H4 (cell line): Measurements from ENCODE around the gene NDUFA13. TPM values are rescaled to one million over a fixed set of nuclear protein-coding genes. Genes with fewer than 3 reads are reported as not detected.
A peak's percentile ranks its signal among the peaks of the same experiment; 100 is the strongest.
"Not testable (repeated sequence)": the region's sequence is repeated elsewhere in the genome, so short reads cannot be mapped to it uniquely, and the experiment has no call there.

Experiments
- DNase-seq: peaks from one replicate; pipeline ENCODE4 v3.0.0-alpha.2; 2015; ENCODE audit warnings: low spot score
- total RNA-seq: library from RNA; depleted of rRNA; stranded (reverse); fragments of >200 nt; shearing (Covaris generic); gene quantifications from 2 replicates; pipeline ENCODE4 v1.2.3, GENCODE V29; 2014; rRNA removed

The NDUFA13 gene
- 76.8 and 89.2 TPM in 2 replicates for total RNA-seq

DNA sequence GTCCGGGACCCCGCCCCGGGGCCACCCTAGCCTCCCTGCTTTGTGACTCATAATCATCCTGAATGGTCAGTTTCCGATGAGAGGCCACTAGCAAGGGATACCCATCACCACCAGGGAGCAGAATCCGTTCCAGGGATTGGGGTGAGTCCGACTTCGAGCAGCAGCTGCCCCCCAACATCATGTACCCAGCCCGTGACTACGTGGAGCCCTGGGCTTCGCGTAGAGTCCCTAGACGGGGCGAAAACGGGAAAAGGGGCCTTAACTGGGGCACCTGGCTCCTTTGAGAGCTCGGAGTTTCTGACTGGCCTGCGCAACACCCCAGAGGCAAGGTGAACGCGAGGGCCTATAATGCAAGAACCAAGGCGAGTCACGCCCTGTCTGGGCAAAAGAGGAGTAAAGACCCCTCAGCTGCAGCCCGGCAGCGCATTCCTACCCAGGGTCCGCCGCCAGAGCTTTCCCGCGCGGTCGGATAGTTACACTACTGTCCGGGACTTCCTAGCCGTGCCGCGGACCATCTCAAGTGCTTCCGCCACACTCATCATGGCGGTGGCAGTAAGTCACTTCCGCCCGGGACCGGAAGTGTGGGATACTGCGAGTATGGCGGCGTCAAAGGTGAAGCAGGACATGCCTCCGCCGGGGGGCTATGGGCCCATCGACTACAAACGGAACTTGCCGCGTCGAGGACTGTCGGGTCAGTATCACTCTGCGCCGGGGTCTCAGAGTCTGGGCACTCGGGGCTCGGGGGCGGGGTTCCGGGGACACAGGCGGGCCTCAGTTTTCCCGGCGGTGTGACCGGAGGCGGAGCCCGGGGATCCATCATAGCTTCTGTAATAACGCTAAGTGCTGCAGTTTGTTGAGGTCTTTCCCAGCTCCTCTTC is at the start of gene NDUFA13:
TSS of gene NDUFA13 (plus strand) at position 584 of the 878 bp plus-strand sequence. CDS start at position 598, 14 bp downstream.
- peak; percentile 89 for DNase-seq

DNA sequence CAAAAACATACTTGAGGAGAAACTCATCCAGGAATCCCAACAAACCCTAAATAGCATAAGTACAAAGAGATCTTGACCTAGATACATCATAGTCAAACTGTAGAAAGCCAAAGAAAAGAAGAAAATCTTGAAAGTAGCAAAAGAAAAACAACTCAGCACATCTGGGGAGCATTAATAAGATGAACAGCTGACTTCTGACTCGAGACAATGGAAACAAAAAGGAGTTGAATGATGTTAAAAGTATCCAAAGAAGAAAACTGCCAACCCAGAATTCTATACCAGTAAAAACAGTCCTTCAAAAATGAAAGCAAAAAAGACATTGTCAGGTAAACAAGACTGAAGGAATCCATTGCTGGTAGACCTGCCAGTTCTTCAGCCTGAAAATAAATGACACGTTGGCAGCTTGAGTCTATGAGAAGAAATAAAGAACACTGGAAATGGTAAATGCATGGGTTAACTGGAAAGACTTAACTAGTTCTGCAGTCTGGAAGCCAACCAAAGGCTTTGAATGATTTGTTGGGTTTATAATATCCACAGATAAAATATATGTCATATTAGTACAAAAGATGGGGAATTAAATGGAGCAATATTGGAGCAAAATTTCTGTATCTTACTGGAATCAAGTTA is 47.5 kb upstream of the NDUFA13 start:
- DNase-seq = no peak

DNA sequence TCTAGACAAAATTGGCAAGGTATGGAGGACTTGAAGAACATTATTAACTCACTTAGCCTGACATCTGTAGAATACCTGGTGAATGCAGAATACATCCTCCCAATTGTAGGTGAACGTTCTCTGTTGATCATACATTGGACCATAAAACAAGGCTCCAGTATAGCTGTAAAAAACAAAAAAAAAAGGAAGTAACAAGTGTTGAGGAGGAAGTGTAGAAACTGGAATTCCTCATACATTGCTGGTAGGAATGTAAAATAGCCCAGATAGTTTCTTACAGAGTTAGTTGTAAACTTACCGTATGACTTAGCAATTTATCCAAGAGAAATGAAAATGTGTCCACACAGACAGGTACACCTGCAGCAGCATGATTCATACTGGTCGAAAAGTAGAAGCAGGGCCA is 45.4 kb upstream of the NDUFA13 start:
- no peak for DNase-seq

DNA sequence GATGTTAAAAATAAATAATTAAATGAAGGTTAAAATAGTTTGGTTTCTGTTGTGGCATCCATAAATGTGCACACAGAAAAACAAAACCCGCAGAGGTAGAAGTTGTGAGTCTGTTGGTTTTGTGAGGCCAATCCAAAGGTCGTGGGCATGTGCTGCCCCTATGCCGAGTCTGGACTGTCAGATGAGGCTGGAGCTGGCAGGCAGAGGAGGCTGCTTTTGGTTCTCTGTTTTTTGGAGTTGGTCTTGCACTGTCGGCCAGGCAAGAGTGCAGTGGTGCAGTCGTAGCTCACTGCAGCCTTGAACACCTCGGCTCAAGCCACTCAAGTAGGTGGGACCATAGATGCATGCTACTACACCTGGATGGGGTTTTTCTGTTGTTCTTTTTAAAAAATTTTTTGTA is 44.3 kb upstream of the NDUFA13 start:
- DNase-seq = no peak

DNA sequence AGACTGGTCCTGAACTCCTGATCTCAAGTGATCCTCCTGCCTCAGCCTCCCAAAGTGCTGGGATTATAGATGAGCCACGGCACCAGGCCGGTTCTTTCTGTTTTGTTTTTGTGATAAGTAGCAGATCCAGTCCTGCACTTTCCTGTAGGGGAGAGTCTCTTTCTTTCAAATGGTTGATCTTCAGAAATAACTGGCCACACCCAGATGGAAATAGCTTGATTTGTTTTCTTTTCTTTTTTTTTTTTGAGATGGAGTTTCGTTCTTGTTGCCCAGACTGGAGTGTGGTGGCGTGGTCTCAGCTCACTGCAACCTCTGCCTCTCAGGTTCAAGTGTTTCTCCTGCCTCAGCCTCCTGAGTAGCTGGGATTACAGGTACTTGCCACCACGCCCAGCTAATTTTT is 43.9 kb upstream of the NDUFA13 start:
- not testable (repeated sequence) for DNase-seq

DNA sequence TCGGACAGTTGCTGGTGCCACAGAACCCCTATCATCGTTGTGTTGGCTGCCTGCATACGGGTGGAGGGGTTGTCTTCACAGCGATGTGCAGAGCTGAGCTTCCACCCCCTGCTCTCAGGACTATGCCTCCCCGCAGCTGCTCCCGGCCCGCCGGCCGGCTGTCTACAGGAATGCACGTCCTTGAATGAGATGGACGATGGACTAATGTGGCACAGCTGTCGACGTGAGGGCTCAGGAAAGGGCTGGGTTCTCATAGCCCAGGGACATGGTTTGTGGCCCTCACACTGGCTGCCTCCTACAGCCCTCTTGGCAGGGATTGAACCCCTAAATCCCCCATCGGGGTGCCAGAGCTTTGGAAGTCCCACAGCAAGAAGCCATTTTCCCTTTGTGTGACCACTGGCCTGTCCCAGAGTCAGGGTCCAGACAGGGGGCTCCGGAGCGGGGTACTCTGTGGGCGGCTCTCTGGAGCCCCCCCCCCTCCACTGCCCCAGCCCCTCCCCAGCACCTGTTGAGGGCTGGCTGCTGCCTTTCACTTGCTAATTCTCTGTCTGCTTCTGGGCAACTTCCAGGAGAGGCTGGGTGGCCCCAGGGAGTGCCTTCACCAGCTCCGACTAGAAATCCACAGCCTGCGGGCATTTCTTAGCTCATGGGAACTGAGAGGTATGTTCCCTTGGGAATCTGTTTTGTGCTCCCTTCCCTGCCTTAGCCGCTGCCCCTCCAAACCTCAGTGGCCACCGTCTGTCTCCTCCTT is 40.8 kb upstream of the NDUFA13 start:
- DNase-seq = no peak

DNA sequence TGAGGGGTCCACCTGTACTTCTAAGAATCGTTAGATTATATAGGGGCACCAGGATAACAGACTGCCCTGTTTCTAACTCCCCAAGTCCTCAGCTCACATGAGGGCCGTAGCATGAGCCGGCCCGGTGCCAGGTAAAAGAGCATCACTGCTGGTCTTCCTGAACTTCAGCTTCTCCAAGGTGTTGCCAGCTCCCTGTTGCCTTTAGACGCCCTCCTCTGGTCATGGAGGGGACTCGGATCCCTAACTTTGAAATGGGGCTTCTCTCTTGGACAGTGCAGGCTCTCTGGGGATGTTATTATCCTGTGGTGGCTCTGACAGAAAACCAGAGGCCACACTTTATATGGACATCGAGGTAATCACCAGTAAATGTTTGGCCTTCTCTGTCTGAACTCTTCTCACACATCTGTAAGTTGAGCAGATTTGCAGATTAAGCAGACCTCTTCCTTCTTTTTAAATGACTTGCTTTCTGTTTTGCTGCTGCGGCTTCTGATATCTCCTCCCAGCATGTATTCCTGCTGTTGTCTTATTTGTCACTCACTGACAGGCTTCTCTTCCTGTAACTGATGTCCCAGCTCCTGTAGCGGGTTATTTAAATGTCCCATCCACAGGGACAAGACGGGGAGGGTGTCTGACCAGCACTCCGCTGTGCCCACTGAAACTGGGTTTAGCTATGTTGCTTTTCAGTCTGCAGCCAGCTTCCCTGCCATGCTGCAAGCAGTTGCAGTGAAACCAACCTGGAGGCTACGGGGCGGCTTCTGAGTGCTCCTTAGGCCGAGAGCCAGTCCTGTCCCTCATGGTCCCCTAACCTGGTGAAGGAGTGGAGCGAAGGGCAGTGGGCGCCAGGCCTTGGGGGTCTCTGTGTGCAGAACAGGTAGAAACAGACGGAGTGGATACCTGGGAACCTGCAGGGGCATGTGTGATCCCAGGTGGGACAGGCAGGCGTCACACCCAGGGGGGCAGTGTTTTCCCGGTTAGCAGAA is 39.9 kb upstream of the NDUFA13 start:
- DNase-seq = no peak

DNA sequence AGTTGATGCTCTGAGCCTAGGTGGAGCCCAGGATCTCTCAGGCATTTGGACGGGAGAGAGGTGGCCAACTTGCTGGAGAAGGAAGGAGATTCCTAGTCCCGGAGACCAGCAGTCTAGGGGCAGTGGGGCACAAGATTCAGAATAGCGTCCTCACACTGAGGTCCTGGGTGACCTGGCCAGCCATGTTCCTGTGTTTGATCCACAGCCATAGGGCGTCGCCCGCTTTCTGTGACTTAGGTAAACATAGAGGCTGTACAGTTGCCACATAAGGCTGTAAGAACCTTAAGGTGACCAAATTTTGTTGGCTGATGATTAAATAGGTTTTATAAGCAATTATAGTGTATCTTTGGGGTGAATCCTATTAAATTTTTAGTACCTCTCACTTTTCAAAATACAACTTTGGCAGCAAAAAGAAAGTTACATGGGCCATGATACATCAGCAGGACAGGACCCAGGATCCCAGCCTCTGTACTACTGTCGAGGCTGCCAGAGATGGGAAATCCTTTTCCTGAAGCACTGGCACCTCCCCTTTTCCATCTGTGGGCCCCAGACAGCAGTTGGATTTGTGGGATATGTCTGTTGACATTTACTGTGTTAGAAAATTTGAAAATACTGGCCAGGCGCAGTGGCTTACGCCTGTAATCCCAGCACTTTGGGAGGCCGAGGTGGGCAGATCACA is 38.2 kb upstream of the NDUFA13 start:
- no peak for DNase-seq

DNA sequence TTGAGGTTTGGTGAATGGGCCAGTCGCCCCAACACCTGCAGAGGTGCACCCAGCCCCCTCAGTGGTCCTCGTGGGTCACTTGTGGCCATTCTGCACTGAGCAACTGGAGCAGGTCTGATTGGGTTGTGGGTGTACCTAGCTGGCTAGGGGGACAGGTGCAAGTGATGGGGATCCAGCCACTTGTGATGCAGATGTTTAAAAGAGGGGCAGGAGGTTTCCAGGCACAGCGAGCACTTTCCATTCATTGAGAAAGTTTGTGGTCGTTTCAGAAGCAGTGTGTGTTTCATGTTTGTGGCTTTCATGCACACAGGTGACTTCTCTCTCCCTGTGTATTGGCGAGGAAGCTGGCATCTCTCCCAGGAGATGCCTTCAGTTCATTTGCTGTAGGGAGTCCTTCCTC is 35.3 kb upstream of the NDUFA13 start:
- DNase-seq = no peak

DNA sequence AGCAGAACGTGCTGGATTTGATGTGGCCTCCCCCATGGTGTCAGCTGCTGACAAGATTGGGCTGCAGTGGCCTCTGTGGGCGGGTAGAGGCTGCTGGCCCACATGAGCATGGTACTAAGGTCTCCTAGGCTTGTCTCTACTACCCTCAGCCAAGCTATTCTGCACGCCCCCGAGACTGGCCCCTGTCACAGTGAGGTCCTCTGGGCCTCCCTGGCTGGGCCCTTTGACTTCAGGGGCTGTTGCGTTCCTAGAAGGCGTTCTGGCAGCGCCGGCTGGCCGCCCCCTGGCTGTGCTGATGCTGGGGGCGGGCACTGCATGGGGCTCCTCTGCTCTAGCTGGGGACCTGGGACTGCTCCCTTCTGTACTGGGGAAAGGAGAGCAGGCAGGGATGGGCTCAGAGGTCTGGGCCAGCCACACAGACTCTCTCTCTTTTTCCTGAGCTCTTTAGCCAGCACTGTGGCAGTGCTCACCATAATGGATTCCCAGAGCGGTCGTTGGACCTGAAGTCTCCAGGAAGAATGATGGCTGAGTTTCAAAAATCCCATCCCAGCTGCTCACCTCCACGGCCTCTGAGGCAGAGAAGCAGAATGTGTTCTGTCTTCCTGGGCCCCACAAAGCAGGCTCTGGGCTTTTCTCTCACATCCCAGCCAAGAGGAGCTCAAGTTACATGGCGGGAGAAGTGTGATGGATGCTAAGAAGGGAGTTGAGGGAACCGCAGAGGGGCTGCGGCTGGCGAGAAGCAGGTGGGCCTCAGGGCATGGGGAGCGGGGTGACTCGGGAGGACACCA is 33.0 kb upstream of the NDUFA13 start:
- DNase-seq = no peak

DNA sequence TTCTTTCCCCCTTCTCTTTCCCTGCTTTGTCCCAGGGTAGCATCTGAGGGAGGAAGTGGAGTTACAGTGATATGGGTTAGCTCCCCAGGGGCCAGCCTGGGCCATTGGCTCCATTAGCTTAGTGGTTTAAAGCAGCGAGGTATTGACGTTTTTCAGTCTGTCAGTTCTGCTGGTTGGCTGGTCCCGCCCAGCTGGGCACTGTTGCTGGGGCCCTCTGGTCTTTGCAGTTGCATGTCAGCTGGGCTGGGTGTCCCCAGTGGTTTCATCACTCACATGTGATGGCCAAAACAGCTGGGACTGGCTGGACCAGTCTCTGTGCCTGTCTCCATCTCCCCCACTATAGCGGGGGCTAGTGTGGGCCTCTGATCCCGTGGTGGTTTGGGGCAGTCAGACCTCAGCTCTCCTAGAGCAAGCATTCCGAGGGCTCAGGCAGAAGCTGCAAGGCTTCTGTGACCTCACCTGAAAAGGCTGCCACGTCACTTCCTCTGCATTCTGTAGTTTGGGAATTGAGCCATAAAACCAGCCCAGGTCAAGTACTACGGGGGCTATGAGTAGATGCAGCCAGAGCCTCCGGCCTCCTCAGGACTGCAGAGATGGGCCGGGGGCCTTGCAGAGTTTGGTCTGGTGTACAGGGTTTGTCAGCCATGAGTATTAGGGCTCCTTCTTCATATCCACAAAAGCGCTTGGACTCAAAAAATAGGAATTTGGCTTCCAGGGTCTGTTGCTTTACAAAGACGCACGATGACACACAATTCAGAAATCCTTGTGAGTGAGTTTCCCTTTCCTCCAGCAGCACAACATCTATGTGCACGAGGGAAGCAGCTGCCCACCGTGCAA is 30.6 kb upstream of the NDUFA13 start:
- no peak for DNase-seq

DNA sequence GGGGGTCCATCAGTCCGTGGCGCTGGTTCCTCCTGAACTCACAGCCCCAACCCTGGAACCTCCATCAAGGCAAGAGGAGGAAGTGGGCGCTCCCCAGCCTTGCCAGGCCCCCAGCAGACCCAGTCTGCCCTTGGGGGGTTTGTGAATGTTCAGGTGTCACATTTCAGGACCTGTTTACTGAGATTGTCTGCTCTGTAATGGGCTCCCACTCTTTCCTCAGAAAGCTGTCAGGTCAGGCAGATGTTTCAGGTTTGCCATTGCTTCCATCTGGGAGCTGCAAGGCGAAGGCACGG is 30.1 kb upstream of the NDUFA13 start:
- no peak for DNase-seq

DNA sequence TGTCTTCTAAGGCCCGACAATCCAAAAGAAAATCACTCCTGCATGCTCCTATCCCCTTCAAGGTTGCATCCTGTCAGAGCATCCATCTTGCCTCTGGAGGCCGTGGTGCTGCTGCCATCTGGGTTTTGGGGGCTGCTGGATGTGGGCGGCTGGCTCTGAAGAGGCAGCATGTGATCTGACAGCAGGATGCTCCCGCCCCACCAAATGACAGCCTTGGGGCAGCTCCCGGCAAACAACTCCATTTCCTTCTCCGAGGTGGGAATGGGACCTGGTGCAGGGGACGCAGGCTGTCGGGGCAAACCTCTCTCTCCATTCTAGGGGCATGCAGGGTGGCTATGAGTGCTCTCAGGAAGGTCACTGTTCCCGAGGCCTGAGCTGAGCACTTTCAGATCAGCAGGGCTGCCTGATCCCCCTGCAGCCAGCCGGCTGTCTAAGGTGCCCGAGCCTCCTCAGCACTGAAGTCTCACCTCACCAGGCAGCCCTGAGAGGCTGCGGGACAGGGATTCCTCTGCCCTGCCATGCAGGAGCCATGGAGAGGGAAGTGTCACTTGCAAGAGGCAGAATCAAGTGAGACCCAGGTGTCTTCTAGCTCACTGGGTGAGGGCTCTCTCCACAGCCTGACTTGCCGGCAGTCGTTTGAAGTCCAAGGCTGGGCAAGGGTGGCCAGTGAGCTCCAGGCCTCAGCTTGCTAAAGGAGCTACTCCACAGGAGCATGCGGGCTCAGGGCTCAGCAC is 29.5 kb upstream of the NDUFA13 start:
- no peak for DNase-seq

DNA sequence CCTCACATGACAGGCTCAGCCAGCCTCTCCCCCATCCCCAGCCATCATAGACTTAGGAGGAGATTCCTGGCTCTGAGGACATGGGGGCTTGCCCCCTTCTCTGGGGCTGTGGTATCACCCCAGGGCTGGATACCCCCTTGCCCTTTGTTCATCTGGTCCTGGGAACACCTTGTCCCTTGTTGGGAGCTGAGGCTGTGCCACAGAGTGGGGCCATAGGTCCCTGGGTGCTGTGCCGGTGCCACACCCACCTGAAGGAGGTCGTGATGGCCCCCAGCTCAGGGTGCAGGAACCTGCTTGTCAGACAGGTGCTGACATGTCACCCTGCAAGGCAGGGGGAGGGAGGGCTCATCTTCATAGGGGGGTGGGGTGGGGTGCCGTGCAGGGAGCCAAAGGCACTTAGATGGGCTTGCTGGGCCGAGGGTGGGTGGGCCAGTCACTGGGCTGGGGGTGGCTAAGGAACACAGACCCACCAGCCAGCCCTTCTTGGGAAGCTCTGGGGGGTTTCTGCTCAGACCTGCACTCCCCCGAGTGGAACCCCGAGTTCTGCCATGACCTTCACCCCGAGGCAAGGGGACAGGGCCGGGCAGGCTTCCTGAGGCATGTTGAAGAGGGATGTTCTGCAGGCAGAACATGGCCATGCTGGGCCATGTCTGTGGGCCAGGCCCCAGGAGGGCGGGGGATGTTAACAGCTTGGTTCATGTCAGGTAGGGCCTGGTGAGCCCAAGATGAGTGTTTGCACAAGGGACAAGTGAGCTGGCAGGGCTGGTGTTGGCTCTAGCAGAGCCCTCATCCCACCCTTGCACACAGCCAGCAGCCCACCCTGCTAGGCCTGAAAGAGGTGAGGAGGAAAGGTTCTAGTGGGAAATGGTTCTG is 28.7 kb upstream of the NDUFA13 start:
- DNase-seq = no peak

DNA sequence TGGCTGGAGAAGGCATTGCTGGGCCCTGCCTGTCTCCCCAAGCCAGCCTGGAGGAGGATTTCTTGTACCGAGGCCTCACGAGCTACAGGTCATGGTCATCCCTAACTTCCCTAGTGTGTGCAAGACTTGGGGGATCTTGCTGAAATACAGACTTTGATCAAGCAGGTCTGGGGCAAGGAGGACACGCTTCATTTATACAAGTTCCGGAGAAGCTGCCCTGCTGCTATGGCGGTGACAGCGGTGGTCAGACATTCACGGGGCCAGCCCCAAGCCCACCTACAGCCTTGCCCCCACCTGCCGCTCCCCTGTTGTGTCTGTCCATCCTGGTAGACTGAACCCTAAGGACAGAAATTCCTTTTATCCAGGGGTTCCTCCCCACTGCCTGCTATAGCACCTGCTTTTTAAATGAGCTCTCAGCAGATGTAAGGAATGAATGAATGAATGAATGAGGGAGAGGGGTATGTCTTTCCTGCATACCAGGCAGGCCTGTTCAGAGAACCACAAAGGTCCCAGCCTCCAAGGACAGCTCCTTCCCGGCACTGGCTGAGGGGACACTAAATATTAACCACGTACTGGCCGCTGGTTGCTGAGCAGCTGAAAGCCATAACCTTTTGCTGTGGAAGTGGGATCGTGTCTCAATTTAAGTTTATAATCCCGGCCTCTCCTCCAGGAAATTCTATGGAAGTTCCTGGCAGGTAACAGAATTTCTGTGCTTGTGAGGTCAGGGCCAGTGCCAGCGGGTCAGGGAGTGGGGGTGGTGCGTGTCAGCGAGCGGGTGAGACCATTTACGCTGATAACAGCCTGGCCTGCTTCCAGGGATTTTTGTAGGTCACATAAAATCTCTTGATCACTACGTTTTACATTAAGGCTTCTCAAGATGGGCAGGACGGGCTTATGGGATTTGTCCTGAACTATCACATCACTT is 27.8 kb upstream of the NDUFA13 start:
- no peak for DNase-seq
